ENCODE measurements around the gene EPAS1.

Gene EPAS1

DNA sequence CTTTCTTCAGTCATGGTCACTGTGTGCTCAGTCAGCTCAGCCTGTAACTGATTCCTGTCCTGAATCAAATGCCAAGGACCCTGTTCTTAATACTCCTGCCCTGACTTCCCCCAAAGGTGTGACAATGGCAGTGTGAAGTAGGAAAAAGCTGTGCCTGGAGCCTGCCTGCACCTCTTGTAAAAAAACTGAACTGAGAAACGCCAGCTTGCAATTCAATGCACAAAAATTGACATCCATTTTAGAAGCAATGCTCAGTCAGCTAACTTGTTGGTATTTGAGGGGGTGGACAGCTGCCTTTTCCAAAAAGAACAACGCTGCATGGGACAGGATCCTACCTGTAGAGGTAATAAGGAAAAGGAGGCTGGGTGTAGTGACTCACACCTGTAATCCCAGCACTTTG is 115.9 kb downstream of the EPAS1 start:
- TF ChIP-seq, protein P1, sequence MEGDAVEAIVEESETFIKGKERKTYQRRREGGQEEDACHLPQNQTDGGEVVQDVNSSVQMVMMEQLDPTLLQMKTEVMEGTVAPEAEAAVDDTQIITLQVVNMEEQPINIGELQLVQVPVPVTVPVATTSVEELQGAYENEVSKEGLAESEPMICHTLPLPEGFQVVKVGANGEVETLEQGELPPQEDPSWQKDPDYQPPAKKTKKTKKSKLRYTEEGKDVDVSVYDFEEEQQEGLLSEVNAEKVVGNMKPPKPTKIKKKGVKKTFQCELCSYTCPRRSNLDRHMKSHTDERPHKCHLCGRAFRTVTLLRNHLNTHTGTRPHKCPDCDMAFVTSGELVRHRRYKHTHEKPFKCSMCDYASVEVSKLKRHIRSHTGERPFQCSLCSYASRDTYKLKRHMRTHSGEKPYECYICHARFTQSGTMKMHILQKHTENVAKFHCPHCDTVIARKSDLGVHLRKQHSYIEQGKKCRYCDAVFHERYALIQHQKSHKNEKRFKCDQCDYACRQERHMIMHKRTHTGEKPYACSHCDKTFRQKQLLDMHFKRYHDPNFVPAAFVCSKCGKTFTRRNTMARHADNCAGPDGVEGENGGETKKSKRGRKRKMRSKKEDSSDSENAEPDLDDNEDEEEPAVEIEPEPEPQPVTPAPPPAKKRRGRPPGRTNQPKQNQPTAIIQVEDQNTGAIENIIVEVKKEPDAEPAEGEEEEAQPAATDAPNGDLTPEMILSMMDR (conservative IDR thresholded peaks at IDR 0.05; ENCODE audit: low read depth, low read length) = no peak
- no peak for DNase-seq (ENCODE audit: low read depth)
- no peak overlapping the region for H3K4me3 ChIP-seq (ENCODE audit: low read length)

DNA sequence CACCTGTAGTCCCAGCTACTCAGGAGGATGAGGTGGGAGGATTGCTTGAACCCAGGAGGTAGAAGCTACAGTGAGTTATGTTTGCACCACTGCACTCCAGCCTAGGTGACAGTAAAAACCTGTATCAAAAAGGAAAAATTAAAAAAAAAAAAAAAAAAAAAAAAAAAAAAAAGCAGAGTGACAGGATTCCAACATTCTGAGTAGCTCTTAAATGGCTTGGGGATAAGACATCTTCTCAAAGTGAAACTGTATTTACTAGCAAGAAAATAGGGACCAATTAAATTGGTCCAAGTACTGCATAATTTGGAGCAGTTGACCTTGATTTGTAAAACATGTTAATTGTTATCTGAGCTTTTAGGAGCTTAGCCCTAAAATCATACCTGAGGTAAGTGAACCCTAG is 116.4 kb downstream of the EPAS1 start:
- TF ChIP-seq, protein P1 (conservative IDR thresholded peaks at IDR 0.05; ENCODE audit: low read depth, low read length) = no peak
- DNase-seq (ENCODE audit: low read depth) = no peak
- H3K4me3 ChIP-seq (ENCODE audit: low read length) = no peak overlapping the region

DNA sequence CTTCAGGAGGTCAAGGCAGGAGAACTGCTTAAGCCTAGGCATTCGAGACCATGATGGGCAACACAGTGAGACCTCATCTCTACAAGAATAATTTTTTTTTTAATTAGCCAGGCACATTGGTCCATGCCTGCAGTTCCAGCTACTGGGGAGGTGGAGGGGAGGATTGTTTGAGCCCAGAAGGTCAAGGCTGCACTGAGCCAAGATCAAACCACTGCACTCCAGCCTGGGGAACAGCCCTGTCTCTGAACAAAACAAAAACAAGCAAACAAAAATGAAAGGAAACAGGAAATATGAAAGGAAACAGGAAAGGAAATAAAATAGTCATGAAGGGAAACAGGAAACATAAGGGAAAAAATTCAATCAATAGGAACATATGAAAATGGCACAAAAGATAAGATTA is 117.5 kb downstream of the EPAS1 start:
- DNase-seq (ENCODE audit: low read depth) = no peak
- no peak overlapping the region for H3K4me3 ChIP-seq (ENCODE audit: low read length)
- TF ChIP-seq, protein P1 (conservative IDR thresholded peaks at IDR 0.05; ENCODE audit: low read depth, low read length) = no peak

DNA sequence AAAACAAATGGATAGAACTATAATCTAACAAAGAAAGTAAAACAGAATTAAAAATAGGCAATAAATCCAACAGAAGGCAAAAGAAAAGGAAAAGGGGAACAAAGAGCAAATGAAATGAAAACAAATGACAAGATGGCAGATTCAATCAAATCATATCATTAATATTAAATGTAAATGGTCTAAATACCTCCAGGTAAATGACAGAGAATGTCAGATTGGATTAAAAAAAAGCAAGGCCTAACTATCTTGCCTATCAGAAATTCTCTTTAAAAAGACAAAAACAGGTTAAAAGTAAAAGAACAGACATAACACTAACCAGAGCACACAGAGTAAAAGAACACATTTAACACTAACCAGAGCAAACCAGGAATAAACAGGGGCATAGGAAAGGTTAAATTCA is 119.1 kb downstream of the EPAS1 start:
- TF ChIP-seq, protein P1 (conservative IDR thresholded peaks at IDR 0.05; ENCODE audit: low read depth, low read length) = no peak
- no peak overlapping the region for H3K4me3 ChIP-seq (ENCODE audit: low read length)
- no peak for DNase-seq (ENCODE audit: low read depth)

DNA sequence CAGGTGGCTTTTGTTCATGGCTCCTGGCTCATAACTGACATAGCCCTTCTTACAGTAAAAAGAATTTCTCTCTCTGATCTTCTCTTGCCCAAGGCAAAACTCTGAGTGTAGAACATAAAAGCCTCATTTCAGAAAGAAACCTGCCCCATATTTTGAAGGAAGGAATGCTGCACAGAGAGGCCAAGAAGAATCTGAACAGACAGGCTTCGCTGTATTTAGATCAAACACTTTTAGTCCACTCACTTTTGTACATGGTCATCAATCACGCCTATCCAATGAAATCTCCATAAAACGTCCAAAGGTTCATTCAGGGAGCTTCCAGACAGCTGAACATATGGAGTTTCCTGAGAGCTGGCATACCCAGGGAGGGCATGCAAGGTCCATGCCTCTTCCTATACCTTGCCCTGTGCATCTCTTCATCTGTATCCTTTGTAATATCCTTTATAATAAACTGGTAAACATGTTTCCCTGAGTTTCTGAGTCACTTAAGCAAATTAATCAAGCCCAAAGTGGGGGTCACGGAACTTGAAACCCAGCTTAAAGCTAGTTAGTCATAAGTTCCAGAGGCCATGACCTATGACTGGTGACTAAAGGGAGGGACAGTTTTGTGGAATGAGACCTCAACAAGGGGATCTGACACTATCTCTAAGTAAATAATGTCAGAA is 119.7 kb downstream of the EPAS1 start:
- H3K4me3 ChIP-seq (ENCODE audit: low read length) = no peak overlapping the region
- DNase-seq (ENCODE audit: low read depth) = no peak

DNA sequence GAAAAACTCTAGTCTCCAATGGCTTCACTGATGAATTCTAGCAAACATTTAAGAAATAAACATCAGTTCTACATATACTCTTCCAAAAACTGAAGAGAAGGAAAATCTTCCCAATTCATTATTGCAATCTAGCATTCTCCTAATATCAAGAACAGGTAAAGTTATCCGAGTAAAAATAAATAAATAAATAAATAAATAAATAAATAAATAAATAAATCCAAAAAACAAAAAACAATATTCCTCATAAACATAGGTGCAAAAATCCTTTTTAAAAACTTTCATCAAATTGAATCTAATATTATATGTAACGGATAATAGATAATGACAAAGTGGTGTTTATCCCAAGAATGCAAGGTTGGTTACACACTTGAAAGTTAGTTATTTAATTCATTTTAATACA is 123.7 kb downstream of the EPAS1 start:
- TF ChIP-seq, protein P1 (conservative IDR thresholded peaks at IDR 0.05; ENCODE audit: low read depth, low read length) = no peak
- H3K4me3 ChIP-seq (ENCODE audit: low read length) = no peak overlapping the region
- no peak for DNase-seq (ENCODE audit: low read depth)

More for the DNA sequence above, 119.7 kb downstream of the EPAS1 start:
- TF ChIP-seq, protein P1 (conservative IDR thresholded peaks at IDR 0.05; ENCODE audit: low read depth, low read length) = no peak

DNA sequence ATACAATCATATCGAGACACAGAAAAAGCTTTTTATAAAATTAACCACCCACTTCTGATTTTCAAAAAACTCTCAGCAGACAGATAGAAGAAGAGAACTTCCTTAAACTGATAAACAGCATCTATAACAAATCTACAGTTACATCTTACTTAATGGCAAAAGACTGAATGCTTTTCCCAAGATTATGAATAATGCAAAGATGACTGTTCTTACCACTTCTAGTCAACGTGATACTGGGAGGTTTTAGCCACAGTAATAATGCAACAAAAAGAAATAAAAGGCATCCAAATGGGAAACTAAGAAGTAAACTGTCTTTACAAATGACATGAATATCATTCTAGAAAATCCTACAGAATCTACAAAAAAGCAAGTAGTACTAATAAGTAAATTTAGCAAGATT is 124.2 kb downstream of the EPAS1 start:
- no peak overlapping the region for H3K4me3 ChIP-seq (ENCODE audit: low read length)
- no peak for DNase-seq (ENCODE audit: low read depth)
- TF ChIP-seq, protein P1 (conservative IDR thresholded peaks at IDR 0.05; ENCODE audit: low read depth, low read length) = no peak

Data from retinal pigment epithelial cell (primary cell).